GM19452 (cell line): ENCODE data around the gene REPS2.

Source experiments
- ATAC-seq: cut with Tn5 transposase; IDR thresholded peaks from one replicate; pipeline ENCODE4 v1.9.1; 2021; ENCODE audit not compliant: unreplicated experiment

Gene REPS2

GRCh38 chrX:17192106-17192505 is 245.6 kb downstream of the REPS2 start:
- no peak for ATAC-seq
